Activated CD4-positive, alpha-beta T cell treated with anti-CD3 and anti-CD28 coated beads, Interleukin-2, amount 10 ng/mL, durations not matched to agents 7 days and 5 days (primary cell): Measurements from ENCODE around the gene CTIF. TPM values are rescaled to one million over a fixed set of nuclear protein-coding genes. Genes with fewer than 3 reads are reported as not detected.
"Not testable (repeated sequence)": the region's sequence is repeated elsewhere in the genome, so short reads cannot be mapped to it uniquely, and the experiment has no call there.

ENCODE experiments used
- CTCF ChIA-PET: fragments of 350-600 bp; sonication (Branson Sonifier 250); formaldehyde crosslinking; loops from one replicate; lab custom pipeline; 2021; ENCODE audit warnings: antibody characterized with exemption; lab: Charles Lee
- POLR2A ChIA-PET: fragments of 350-600 bp; sonication (Branson Sonifier 250); formaldehyde crosslinking; loops from one replicate; lab custom pipeline; 2021; ENCODE audit warnings: antibody characterized with exemption; lab: Charles Lee
- DNase-seq: peaks from one replicate; pipeline ENCODE4 v3.0.0-alpha.2; 2020
- H3K27ac Mint-ChIP-seq: one replicate; pipeline ENCODE4 v1.8.0; 2021; ENCODE audit warnings: mild to moderate bottlenecking, moderate library complexity, mixed read lengths
- H3K27me3 Mint-ChIP-seq: one replicate; pipeline ENCODE4 v1.8.0; 2021; ENCODE audit warnings: mixed read lengths
- H3K36me3 Mint-ChIP-seq: one replicate; pipeline ENCODE4 v1.8.0; 2021; ENCODE audit warnings: low read depth, mixed read lengths
- H3K4me1 Mint-ChIP-seq: one replicate; pipeline ENCODE4 v1.8.0; 2021; ENCODE audit warnings: mixed read lengths
- H3K4me3 Mint-ChIP-seq: one replicate; pipeline ENCODE4 v1.8.0; 2021; ENCODE audit warnings: mild to moderate bottlenecking, moderate library complexity, mixed read lengths
- H3K9me3 Mint-ChIP-seq: one replicate; pipeline ENCODE4 v1.8.0; 2021; ENCODE audit warnings: mixed read lengths
- total RNA-seq, 2 experiments: library from RNA; stranded (reverse); gene quantifications; one replicate each; pipeline ENCODE4 v1.2.3, GENCODE V29; 2021

The CTIF gene
- total RNA-seq, 2 experiments from 2014 or later = 1.5 to 2.7 TPM

- CTCF ChIA-PET = no interaction called here
- no peaks in the 10 kb centered on the region for H3K27me3 Mint-ChIP-seq
- H3K27ac Mint-ChIP-seq = no peak overlapping the region
- DNase-seq = no peak
- no peak overlapping the region for H3K4me3 Mint-ChIP-seq
- H3K9me3 Mint-ChIP-seq = no peaks in the 10 kb centered on the region
- POLR2A ChIA-PET = no interaction called here
- H3K36me3 Mint-ChIP-seq = no peaks in the 10 kb centered on the region
- H3K4me1 Mint-ChIP-seq = no peaks in the 10 kb centered on the region
Observed at GRCh38 chr18:48642503-48642902, 103.7 kb downstream of the CTIF start.

GRCh38 chr18:48643262-48643661 is 104.4 kb downstream of the CTIF start:
- ChIA-PET CTCF (interaction anchor here (0.5 kb wide), 1 partner anchor 94 kb away, joined by 3 read pairs; no protein-coding TSS in a partner anchor), POLR2A (no interaction called here)
- H3K4me3 Mint-ChIP-seq = no peak overlapping the region
- H3K36me3 Mint-ChIP-seq = no peaks in the 10 kb centered on the region
- H3K4me1 Mint-ChIP-seq = no peaks in the 10 kb centered on the region
- no peak for DNase-seq
- H3K27me3 Mint-ChIP-seq = no peaks in the 10 kb centered on the region
- H3K27ac Mint-ChIP-seq = no peak overlapping the region
- no peaks in the 10 kb centered on the region for H3K9me3 Mint-ChIP-seq

- Mint-ChIP-seq H3K9me3 (no peaks in the 10 kb centered on the region), H3K27ac (no peak overlapping the region), H3K27me3 (no peaks in the 10 kb centered on the region), H3K4me3 (no peak overlapping the region), H3K4me1 (no peaks in the 10 kb centered on the region), H3K36me3 (no peaks in the 10 kb centered on the region)
- ChIA-PET CTCF (interaction anchor here (0.9 kb wide), 1 partner anchor 15 kb away, joined by 3 read pairs; no protein-coding TSS in a partner anchor), POLR2A (no interaction called here)
- DNase-seq = no peak
Observed at GRCh38 chr18:48644029-48644428, 105.2 kb downstream of the CTIF start.

GRCh38 chr18:48645427-48646002 is 106.7 kb downstream of the CTIF start:
- POLR2A ChIA-PET = no interaction called here
- H3K27me3 Mint-ChIP-seq = no peaks in the 10 kb centered on the region
- H3K27ac Mint-ChIP-seq = no peak overlapping the region
- H3K36me3 Mint-ChIP-seq = no peaks in the 10 kb centered on the region
- H3K4me3 Mint-ChIP-seq = no peak overlapping the region
- no peaks in the 10 kb centered on the region for H3K9me3 Mint-ChIP-seq
- CTCF ChIA-PET = interaction anchor here (1.3 kb wide), 1 partner anchor 65 kb away, joined by 6 read pairs; no protein-coding TSS in a partner anchor
- no peaks in the 10 kb centered on the region for H3K4me1 Mint-ChIP-seq
- DNase-seq = no peak

GRCh38 chr18:48646976-48647375 is 108.1 kb downstream of the CTIF start:
- H3K4me1 Mint-ChIP-seq = no peaks in the 10 kb centered on the region
- H3K36me3 Mint-ChIP-seq = no peaks in the 10 kb centered on the region
- ChIA-PET POLR2A (no interaction called here), CTCF (interaction anchor here (1.3 kb wide), 1 partner anchor 63 kb away, joined by 6 read pairs; no protein-coding TSS in a partner anchor)
- H3K27ac Mint-ChIP-seq = no peak overlapping the region
- H3K27me3 Mint-ChIP-seq = peaks cover 8% of the 10 kb centered on the region
- no peaks in the 10 kb centered on the region for H3K9me3 Mint-ChIP-seq
- DNase-seq = no peak
- no peak overlapping the region for H3K4me3 Mint-ChIP-seq

GRCh38 chr18:48649231-48649630 is 110.4 kb downstream of the CTIF start:
- Mint-ChIP-seq H3K36me3 (no peaks in the 10 kb centered on the region), H3K27me3 (peaks cover 13% of the 10 kb centered on the region), H3K27ac (no peak overlapping the region), H3K9me3 (no peaks in the 10 kb centered on the region), H3K4me1 (no peaks in the 10 kb centered on the region), H3K4me3 (no peak overlapping the region)
- CTCF ChIA-PET = no interaction called here
- DNase-seq = no peak
- POLR2A ChIA-PET = no interaction called here

- H3K4me1 Mint-ChIP-seq, POLR2A ChIA-PET, H3K36me3 Mint-ChIP-seq, H3K27ac Mint-ChIP-seq, H3K9me3 Mint-ChIP-seq, CTCF ChIA-PET, H3K4me3 Mint-ChIP-seq, DNase-seq: not testable (repeated sequence)
- peaks cover 13% of the 10 kb centered on the region for H3K27me3 Mint-ChIP-seq
Observed at GRCh38 chr18:48654591-48654990, 115.8 kb downstream of the CTIF start.

- H3K36me3 Mint-ChIP-seq = no peaks in the 10 kb centered on the region
- ChIA-PET CTCF (interaction anchor here (0.6 kb wide), 1 partner anchor 1077 kb away, joined by 4 read pairs; no protein-coding TSS in a partner anchor), POLR2A (no interaction called here)
- H3K9me3 Mint-ChIP-seq = no peaks in the 10 kb centered on the region
- no peaks in the 10 kb centered on the region for H3K4me1 Mint-ChIP-seq
- no peak for DNase-seq
- peaks cover 13% of the 10 kb centered on the region for H3K27me3 Mint-ChIP-seq
- H3K27ac Mint-ChIP-seq = no peak overlapping the region
- no peak overlapping the region for H3K4me3 Mint-ChIP-seq
Observed at GRCh38 chr18:48655508-48655907, 116.7 kb downstream of the CTIF start.

- ChIA-PET POLR2A (no interaction called here), CTCF (no interaction called here)
- peaks cover 9% of the 10 kb centered on the region for H3K27me3 Mint-ChIP-seq
- no peak for DNase-seq
- no peak overlapping the region for H3K27ac Mint-ChIP-seq
- H3K4me3 Mint-ChIP-seq = no peak overlapping the region
- H3K4me1 Mint-ChIP-seq = no peaks in the 10 kb centered on the region
- H3K9me3 Mint-ChIP-seq = no peaks in the 10 kb centered on the region
- H3K36me3 Mint-ChIP-seq = no peaks in the 10 kb centered on the region
Observed at GRCh38 chr18:48656176-48656575, 117.3 kb downstream of the CTIF start.

- ChIA-PET POLR2A (no interaction called here), CTCF (no interaction called here)
- H3K4me3 Mint-ChIP-seq = no peak overlapping the region
- no peaks in the 10 kb centered on the region for H3K36me3 Mint-ChIP-seq
- peaks cover 6% of the 10 kb centered on the region for H3K27me3 Mint-ChIP-seq
- no peaks in the 10 kb centered on the region for H3K4me1 Mint-ChIP-seq
- H3K27ac Mint-ChIP-seq = no peak overlapping the region
- no peak for DNase-seq
- no peaks in the 10 kb centered on the region for H3K9me3 Mint-ChIP-seq
Observed at GRCh38 chr18:48656582-48656981, 117.8 kb downstream of the CTIF start.

GRCh38 chr18:48657447-48658120 is 118.8 kb downstream of the CTIF start:
- CTCF ChIA-PET = no interaction called here
- no peak overlapping the region for H3K27ac Mint-ChIP-seq

GRCh38 chr18:48658721-48659120 is 119.9 kb downstream of the CTIF start:
- ChIA-PET CTCF (no interaction called here), POLR2A (no interaction called here)
- DNase-seq = no peak
- Mint-ChIP-seq H3K4me3 (no peak overlapping the region), H3K27me3 (no peaks in the 10 kb centered on the region), H3K36me3 (no peaks in the 10 kb centered on the region), H3K27ac (no peak overlapping the region), H3K9me3 (no peaks in the 10 kb centered on the region), H3K4me1 (no peaks in the 10 kb centered on the region)

More at GRCh38 chr18:48657447-48658120, 118.8 kb downstream of the CTIF start:
- Mint-ChIP-seq H3K27me3 (peaks cover 5% of the 10 kb centered on the region), H3K4me3 (no peak overlapping the region), H3K36me3 (no peaks in the 10 kb centered on the region), H3K9me3 (no peaks in the 10 kb centered on the region), H3K4me1 (no peaks in the 10 kb centered on the region)
- no peak for DNase-seq
- POLR2A ChIA-PET = no interaction called here

GRCh38 chr18:48659188-48660009 is 120.6 kb downstream of the CTIF start:
- no peaks in the 10 kb centered on the region for H3K27me3 Mint-ChIP-seq
- H3K36me3 Mint-ChIP-seq = no peaks in the 10 kb centered on the region
- no peak for DNase-seq
- ChIA-PET POLR2A (no interaction called here), CTCF (no interaction called here)
- H3K9me3 Mint-ChIP-seq = no peaks in the 10 kb centered on the region
- no peaks in the 10 kb centered on the region for H3K4me1 Mint-ChIP-seq
- H3K27ac Mint-ChIP-seq = no peak overlapping the region
- no peak overlapping the region for H3K4me3 Mint-ChIP-seq
